NCI-H187 (cell line): Measurements from ENCODE around the gene KCNK6.
"Not testable (repeated sequence)": the region's sequence is repeated elsewhere in the genome, so short reads cannot be mapped to it uniquely, and the experiment has no call there.

Source experiments
- DNase-seq, 2 experiments: peaks; one replicate each; lab custom pipeline; 2025; lab: John Stamatoyannopoulos, UW

Gene KCNK6

DNA sequence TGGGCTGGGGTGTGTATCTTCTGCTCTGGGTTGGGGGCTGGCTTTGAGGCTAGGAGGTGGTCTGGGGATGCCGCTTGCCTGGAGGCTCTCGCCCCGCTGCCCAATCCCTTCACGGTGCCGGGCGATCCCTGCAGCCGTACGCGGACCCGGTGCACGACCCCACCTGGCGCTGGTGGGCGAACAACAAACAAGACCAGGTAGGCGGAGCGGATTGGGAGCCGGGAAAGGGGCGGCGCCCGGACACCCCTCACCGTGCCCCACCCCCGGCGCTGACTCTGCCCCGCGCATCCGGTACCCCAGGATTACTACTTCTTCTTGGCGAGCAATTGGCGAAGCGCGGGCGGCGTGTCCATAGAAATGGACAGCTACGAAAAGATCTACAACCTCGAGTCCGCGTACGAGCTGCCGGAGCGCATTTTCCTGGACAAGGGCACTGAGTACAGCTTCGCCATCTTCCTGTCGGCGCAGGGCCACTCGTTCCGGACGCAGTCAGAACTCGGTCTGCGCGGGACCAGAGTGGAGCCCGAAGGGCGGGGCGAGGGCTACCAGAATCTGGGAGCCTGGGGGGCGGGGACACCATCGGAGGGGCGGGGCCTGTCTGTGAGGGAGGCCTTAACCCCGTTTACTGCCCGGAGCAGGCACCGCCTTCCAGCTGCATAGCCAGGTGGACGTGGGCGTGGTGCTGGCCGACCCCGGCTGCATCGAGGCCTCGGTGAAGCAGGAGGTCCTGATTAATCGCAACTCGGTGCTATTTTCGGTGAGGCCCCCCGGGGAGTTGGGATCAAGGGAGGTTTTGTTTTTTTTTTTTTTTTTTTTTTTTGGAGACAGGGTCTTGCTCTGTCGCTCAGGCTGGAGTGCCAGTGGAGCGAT lies 42.7 kb downstream of the KCNK6 start:
- peak; percentile 75 to 82 for DNase-seq

DNA sequence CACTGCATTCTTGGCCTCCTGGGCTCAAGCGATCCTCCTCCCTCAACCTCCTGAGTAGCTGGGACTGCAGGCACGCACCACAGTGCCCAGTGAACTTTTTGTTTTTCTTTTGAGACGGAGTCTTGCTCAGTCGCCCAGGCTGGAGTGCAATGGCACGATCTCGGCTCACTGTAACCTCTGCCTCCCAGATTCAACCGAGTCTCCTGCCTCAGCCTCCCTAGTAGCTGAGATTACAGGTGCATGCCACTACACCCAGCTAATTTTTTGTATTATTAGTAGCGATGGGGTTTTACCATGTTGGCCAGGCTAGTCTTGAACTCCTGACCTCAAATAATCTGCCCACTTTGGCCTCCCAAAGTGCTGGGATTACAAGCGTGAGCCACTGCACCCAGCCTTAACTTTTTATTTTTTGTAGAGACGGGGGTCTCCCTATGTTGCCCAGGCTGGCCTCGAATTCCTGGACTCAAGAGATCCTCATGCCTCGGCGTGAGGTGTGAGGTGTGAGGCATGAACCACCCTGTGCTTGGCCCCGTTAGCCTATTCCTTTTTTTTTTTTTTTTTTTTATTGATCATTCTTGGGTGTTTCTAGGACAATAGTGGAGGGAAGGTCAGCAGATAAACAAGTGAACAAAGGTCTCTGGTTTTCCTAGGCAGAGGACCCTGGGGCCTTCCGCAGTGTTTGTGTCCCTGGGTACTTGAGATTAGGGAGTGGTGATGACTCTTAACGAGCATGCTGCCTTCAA lies 43.5 kb downstream of the KCNK6 start:
- not testable (repeated sequence) for DNase-seq

DNA sequence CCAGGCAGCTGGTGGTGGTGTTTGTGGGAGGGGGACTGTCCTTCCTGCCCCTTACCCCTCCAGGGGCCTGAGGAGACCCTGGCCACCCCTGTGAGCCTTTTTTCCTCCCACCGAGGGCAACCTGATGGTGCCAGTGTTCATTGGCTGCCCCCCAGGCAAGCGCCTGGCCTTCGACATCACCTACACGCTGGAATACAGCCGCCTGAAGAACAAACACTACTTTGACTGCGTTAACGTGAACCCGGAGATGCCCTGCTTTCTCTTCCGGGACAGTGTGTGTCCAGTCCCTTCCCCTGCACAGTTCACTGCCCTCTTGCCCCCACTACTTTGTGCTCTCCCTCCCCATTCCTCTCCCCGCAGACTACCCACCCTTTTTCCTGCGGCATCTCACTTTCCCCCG lies 47.4 kb downstream of the KCNK6 start:
- DNase-seq: no peak

DNA sequence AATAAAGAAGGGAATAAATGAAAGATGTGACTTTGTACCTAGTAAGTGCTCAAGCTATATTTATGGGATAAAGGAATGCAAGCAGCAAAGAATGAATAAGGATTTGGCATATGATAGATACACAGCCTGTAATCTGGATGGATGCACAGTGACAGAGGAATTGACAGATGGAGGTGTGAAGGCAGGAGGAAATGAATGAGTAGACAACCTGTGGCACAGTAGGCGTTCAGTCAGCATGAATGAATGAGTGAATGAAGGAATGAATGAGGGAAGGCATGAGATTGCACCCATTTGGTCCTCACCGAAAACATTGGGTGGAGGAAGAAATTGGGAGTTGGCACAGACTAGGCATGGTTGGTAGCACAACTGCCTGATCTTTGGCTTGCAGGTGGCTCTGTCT lies 49.9 kb downstream of the KCNK6 start:
- no peak for DNase-seq

DNA sequence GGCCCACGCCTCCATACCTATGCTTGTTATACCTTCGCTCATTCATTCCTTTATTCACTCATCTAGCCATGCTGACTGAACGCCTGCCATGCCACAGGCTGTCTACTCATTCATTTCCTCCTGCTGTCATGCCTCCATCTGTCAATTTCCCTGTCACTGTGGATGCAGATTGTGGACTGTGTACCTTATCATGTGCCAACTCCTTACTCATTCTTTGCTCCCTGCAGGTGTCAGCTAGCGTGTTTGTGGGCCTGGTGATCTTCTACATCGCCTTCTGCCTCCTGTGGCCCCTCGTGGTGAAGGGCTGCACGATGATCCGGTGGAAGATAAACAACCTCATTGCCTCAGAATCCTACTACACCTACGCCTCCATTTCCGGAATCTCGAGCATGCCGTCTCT lies 50.7 kb downstream of the KCNK6 start:
- DNase-seq: no peak

DNA sequence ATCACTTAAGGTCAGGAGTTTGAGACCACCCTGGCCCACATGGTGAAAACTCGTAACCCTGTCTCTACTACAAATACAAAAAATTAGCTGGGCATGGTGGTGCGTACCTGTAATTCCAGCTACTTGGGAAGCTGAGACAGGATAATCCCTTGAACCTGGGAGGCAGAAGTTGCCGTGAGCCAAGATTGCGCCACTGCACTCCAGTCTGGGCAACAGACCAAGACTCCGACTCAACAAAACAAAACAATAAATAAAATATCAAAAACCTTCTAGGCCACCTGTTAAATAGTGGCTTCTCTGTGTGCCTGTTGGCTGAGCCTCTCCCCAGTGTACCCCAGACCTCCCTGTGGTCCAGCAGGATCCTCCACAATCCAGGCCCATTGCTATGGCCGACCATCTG lies 51.4 kb downstream of the KCNK6 start:
- DNase-seq: no peak

DNA sequence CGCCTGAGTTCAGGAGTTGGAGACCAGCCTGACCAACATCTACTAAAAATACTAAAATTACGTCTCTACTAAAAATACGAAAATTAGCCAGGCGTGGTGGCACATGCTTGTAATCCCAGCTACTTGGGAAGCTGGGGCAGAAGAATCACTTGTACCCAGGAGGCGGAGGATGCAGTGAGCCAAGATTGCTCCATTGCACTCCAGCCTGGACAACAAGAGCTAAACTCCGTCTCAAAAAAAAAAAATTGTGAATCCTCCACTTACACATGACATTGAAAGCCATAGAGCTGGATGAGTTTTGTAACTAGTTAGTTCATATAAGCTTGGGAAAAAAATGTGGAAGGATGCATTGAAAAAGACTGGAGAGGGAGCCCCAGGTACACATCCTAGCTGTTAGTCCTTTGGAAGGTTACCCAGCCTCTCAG lies 54.3 kb downstream of the KCNK6 start:
- DNase-seq: no peak

DNA sequence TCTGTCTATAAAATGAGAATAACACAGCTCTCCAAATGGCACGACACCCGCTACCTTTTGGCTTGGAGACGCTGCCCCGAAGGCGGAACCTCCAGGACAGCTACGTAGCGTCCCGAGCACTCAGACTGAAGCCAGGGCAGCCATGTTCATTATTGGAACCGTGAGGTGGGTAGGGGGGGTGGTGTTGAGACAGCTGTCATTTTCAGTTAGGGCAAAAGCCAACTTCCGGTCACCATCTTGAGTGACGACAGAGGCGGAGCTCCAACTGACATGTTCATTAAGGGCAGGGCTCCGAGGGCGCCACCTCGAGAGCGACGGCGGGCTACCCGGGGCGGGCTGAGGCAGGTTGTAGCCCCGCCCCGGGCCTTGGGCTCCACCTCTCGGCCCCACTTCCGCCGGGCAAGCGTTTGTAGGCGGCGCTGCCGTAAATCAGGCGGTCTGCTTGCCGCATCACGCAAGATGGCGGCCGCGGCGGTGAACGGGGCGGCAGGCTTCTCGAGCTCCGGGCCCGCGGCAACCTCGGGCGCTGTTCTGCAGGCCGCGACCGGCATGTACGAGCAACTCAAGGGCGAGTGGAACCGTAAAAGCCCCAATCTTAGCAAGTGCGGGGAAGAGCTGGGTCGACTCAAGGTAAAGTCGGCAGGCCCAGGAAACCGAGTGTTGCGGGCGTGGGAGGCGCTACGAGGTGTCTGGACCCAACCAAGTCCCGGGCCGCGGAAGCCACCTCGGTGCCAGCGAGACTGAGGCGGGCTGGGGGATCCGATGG lies 54.9 kb downstream of the KCNK6 start, which contains the start of gene PSMD8:
TSS of gene PSMD8 (plus strand) at position 240 of the 766 bp plus-strand sequence. CDS start at position 271, 31 bp downstream.
- DNase-seq: peak; percentile 98 to 99

DNA sequence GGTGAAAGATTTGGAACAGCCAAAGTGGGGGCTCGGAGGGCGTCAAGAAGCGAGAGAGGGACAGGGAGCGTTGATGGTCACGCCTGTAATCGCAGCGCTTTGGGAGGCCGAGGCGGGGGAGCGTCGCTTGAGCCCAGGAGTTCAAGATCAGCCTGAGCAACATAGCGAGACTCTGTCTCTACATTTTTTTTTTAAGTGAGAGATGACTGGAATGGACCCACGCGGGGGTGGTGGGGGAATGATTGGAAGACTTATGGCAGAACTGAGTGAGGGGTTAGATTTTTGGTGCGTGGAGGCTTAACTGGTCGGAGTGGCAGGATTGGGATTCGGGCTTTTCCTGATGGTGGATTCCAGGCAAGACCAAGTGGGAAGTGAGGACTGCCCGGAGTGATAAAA lies 55.5 kb downstream of the KCNK6 start:
- DNase-seq: no peak

DNA sequence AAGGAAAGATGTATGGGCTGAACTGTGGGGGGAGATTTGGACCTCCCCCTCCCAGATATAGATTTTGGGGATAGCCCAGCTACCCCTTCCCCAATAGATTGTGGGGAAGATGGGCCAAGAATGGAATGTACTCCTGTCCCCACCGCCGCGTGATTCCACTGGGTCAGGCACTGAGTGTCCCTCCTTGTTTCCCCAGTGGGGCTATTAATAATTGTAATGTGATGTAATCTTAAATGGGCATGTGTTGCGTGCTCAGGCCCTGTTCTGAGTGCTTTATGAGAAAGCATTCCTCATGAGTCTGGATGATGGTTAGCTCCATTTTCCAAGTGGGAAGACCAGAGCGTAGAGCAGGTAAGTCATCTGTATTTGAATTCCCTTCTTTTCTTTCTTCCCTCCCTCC lies 56.1 kb downstream of the KCNK6 start:
- DNase-seq: no peak

DNA sequence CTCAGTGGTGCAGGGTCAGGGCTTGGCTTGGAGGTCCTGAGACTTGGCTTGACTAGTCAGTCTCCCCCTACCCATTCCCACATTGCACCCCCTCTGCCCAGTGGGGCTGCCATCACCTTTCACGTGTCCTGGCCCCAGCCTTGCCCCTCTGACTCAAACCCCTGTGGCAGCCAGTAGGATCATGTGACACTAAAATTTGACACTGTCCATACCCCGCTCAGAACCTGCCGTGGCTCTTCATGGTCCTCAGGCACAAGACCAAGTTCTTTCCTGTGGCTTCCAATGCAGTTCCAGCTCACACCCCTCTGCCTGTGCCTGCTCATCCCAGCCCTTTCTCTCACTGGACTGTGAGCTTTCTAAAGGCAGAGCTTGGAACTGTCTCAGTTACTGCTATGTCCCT lies 56.9 kb downstream of the KCNK6 start:
- DNase-seq: no peak

DNA sequence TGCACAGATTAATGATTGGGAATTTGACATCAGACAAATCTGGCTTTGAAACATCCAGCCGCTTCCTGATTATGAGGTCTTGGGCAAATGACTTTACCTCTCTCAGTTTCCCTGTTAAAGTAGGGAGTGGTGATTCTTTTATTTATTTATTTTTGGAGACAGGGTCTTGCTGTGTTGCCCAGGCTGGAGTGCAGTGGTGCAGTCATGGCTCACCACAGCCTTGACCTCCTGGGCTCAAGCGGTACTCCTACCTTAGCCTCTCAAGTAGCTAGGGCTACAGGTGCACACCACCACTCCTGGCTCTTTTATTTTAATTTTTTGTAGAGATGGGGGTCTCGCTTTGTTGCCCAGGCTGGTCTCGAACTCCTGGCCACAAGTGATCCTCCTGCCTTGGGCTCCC lies 57.4 kb downstream of the KCNK6 start:
- no peak for DNase-seq

DNA sequence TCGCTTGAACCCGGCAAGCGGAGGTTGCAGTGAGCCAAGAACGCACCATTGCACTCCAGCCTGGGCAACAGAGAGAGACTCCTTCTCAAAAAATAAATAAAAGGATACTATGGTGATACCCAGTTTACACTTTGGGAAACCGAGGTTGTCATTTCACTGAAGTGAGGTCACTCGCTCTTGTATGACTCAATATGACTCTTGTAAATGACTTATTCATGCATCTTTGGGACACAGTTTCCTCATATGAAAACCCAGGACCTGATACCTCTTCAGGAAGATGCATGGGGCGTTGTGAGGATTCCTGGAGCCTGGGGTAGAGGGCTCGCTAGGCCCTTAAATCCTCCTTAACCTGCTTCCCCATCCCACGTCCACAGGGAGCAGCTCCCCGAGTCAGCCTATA lies 59.2 kb downstream of the KCNK6 start:
- DNase-seq: no peak

DNA sequence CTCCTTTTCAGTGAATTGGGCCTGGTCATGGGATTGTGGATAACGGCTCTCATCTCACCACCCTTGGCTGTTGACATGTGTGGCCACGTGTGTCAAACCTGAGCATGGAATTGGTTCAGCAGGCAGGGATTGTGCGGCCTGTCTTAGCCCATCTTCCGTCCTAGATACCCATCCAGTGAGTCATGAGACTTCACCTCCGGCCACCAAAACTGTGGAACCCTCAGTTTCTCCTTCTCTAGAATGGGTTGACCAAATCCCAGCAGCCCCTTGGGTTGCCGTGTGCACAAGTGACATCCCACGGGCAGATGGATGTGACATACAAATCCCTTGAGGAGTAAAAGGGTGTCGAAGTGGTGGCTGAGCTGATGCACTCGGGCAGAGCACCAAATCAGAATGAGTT lies 61.5 kb downstream of the KCNK6 start:
- DNase-seq: no peak
